Uterus (tissue), 4 donors: ENCODE data around the gene GABRB1. TPM values are rescaled to one million over a fixed set of nuclear protein-coding genes. Genes with fewer than 3 reads are reported as not detected.
A peak's percentile ranks its signal among the peaks of the same experiment; 100 is the strongest.

Source experiments
- DNase-seq, 2 donors: peaks; one replicate each; pipeline ENCODE4 v3.0.0-alpha.2; 2019 to 2020
- H3K27ac ChIP-seq, 2 donors: fragments of 200-600 bp; sonication (generic); 1 replicate in 1 of 2; 2 replicates in 1 of 2; pipeline ENCODE4 v1.5.1; 2016 to 2018
- H3K27me3 ChIP-seq, 2 donors: fragments of 200-600 bp; sonication (generic); one replicate each; pipeline ENCODE4 v1.5.1; 2018 to 2019; ENCODE audit warnings: control low read depth in 1 of 2
- H3K36me3 ChIP-seq, 2 donors: fragments of 200-600 bp; sonication (generic); one replicate each; pipeline ENCODE4 v1.5.1; 2019; ENCODE audit warnings: control low read depth in 1 of 2
- H3K4me1 ChIP-seq, 2 donors: fragments of 200-600 bp; sonication (generic); one replicate each; pipeline ENCODE4 v1.5.1; 2018 to 2019; ENCODE audit warnings: control low read depth in 1 of 2
- H3K4me3 ChIP-seq, 2 donors: fragments of 200-600 bp; sonication (generic); 1 replicate in 1 of 2; 2 replicates in 1 of 2; pipeline ENCODE4 v1.5.1; 2018 to 2019; ENCODE audit warnings: mild to moderate bottlenecking in 1 of 2
- H3K9me3 ChIP-seq, 2 donors: fragments of 200-600 bp; sonication (generic); one replicate each; pipeline ENCODE4 v1.5.1; 2019; ENCODE audit warnings: control low read depth in 1 of 2
- CTCF ChIP-seq, 4 experiments: fragments of 200-600 bp in 2 of 4; fragments of 450-650 bp in 2 of 4; sonication (generic) in 2 of 4; IDR thresholded peaks; one replicate each; pipeline ENCODE4 v1.5.1; 2016 to 2019; ENCODE audit warnings: antibody characterized with exemption in 4 of 4, mild to moderate bottlenecking in 2 of 4, moderate library complexity in 1 of 4
- POLR2A ChIP-seq, 2 donors: fragments of 450-650 bp; IDR thresholded peaks; one replicate each; pipeline ENCODE4 v1.6.1; 2016; ENCODE audit warnings: antibody characterized with exemption in 2 of 2, mild to moderate bottlenecking in 1 of 2, moderate library complexity in 1 of 2
- intact Hi-C: fragments of 100-400 bp; cut with DNase I; formaldehyde crosslinking; loops from one replicate; pipeline ENCODE4 v1.15.1; 2023; ENCODE audit warnings: low total_unique reads
- total RNA-seq, 4 donors: library from RNA; depleted of rRNA in 3 of 4; stranded (reverse); fragments of >200 nt in 3 of 4; gene quantifications; one replicate each; pipeline versions ENCODE4 v1.1.0 to v1.2.4, GENCODE V29; 2014 to 2023
- donor health status: DM: yes; HTN: yes; CAD: no.

Gene GABRB1
- total RNA-seq, 4 donors from 2014 or later, result 1.2 to 1.5 TPM; not detected in 2

- Histone ChIP-seq H3K36me3 (no peaks in the 10 kb centered on the region), H3K4me1 (no peaks in the 10 kb centered on the region), H3K27ac (no peak overlapping the region), H3K4me3 (no peak overlapping the region), H3K27me3 (no peaks in the 10 kb centered on the region), H3K9me3 (no peaks in the 10 kb centered on the region)
- no peak for DNase-seq
- TF ChIP-seq CTCF (IDR thresholded peaks at IDR 0.05), result no peak
- TF ChIP-seq POLR2A (IDR thresholded peaks at IDR 0.05), result no peak
- intact Hi-C loops, result no loop called here
These were observed 13.9 kb upstream of the GABRB1 start for GRCh38 chr4:47017494-47017893.

GRCh38 chr4:47031751-47032404 lies 511 bp downstream of the GABRB1 start:
- H3K36me3 ChIP-seq, result no peaks in the 10 kb centered on the region
- no peaks in the 10 kb centered on the region for H3K9me3 ChIP-seq
- intact Hi-C loops, result no loop called here
- no peak overlapping the region for H3K27ac ChIP-seq
- peak overlapping the region; percentile 22 to 31 for H3K4me3 ChIP-seq
- TF ChIP-seq POLR2A (IDR thresholded peaks at IDR 0.05), result no peak
- no peak for TF ChIP-seq CTCF (IDR thresholded peaks at IDR 0.05)
- DNase-seq, result no peak
- H3K4me1 ChIP-seq, result no peaks in the 10 kb centered on the region
- H3K27me3 ChIP-seq, result no peaks in the 10 kb centered on the region

GRCh38 chr4:47032405-47033106 lies 1.2 kb downstream of the GABRB1 start:
- intact Hi-C loops, result no loop called here

GRCh38 chr4:47038263-47038662 lies 6.9 kb downstream of the GABRB1 start:
- Histone ChIP-seq H3K4me3 (no peak overlapping the region), H3K4me1 (no peaks in the 10 kb centered on the region), H3K27ac (no peak overlapping the region), H3K27me3 (no peaks in the 10 kb centered on the region), H3K36me3 (no peaks in the 10 kb centered on the region), H3K9me3 (no peaks in the 10 kb centered on the region)
- no peak for TF ChIP-seq POLR2A (IDR thresholded peaks at IDR 0.05)
- no peak for TF ChIP-seq CTCF (IDR thresholded peaks at IDR 0.05)
- intact Hi-C loops, result no loop called here
- no peak for DNase-seq

More at GRCh38 chr4:47032405-47033106, 1.2 kb downstream of the GABRB1 start:
- DNase-seq, result peak; percentile 38 to 45
- Histone ChIP-seq H3K9me3 (no peaks in the 10 kb centered on the region), H3K4me3 (peak overlapping the region; percentile 22 to 31), H3K27ac (no peak overlapping the region), H3K27me3 (no peaks in the 10 kb centered on the region), H3K4me1 (no peaks in the 10 kb centered on the region), H3K36me3 (no peaks in the 10 kb centered on the region)
- peak; percentile 26 to 51 (median 44) for TF ChIP-seq CTCF (IDR thresholded peaks at IDR 0.05)
- TF ChIP-seq POLR2A (IDR thresholded peaks at IDR 0.05), result no peak

GRCh38 chr4:47040828-47041227 lies 9.5 kb downstream of the GABRB1 start:
- DNase-seq, result no peak

More at GRCh38 chr4:47040828-47041227, 9.5 kb downstream of the GABRB1 start:
- H3K27ac ChIP-seq, result no peak overlapping the region
- no peaks in the 10 kb centered on the region for H3K4me1 ChIP-seq
- no peaks in the 10 kb centered on the region for H3K27me3 ChIP-seq
- no peaks in the 10 kb centered on the region for H3K9me3 ChIP-seq
- no peak overlapping the region for H3K4me3 ChIP-seq
- H3K36me3 ChIP-seq, result no peaks in the 10 kb centered on the region
- TF ChIP-seq POLR2A (IDR thresholded peaks at IDR 0.05) (no peak), CTCF (IDR thresholded peaks at IDR 0.05) (no peak)
- intact Hi-C loops, result no loop called here
